Central memory CD8-positive, alpha-beta T cell (primary cell): ENCODE results near the gene MOGAT3.

Source experiments
- ATAC-seq: fragments of 150-1000 bp; cut with Tn5 transposase; replicated peaks from 2 replicates; pipeline ENCODE4 v1.10.0; 2022; ENCODE audit warnings: mild to moderate bottlenecking, moderate FRiP score, moderate number of reproducible peaks; ENCODE audit not compliant: poor library complexity, severe bottlenecking; ENCODE audit errors: extremely low read depth
- DNase-seq, 2 donors: peaks; one replicate each; pipeline ENCODE4 v3.0.0; 2021; ENCODE audit warnings: low spot score in 2 of 2
- H3K27ac Mint-ChIP-seq: one replicate; pipeline ENCODE4 v1.8.0; 2022; ENCODE audit warnings: low read depth, mild to moderate bottlenecking, moderate library complexity, mixed read lengths
- H3K27me3 Mint-ChIP-seq: one replicate; pipeline ENCODE4 v1.8.0; 2022; ENCODE audit warnings: mixed read lengths
- H3K36me3 Mint-ChIP-seq: one replicate; pipeline ENCODE4 v1.8.0; 2022; ENCODE audit warnings: mild to moderate bottlenecking, moderate library complexity, mixed read lengths; ENCODE audit not compliant: insufficient read depth
- H3K4me1 Mint-ChIP-seq: one replicate; pipeline ENCODE4 v1.8.0; 2022; ENCODE audit warnings: mixed read lengths
- H3K4me3 Mint-ChIP-seq: one replicate; pipeline ENCODE4 v1.8.0; 2022; ENCODE audit warnings: mild to moderate bottlenecking, moderate library complexity, mixed read lengths
- H3K9me3 Mint-ChIP-seq: one replicate; pipeline ENCODE4 v1.8.0; 2022; ENCODE audit warnings: mixed read lengths

Gene MOGAT3

GRCh38 chr7:101186194-101186593 is 14.6 kb downstream of the MOGAT3 start:
- DNase-seq (no peak), ATAC-seq (no peak)
- no peak overlapping the region for H3K4me3 Mint-ChIP-seq

GRCh38 chr7:101185258-101185839 is 15.5 kb downstream of the MOGAT3 start:
- Mint-ChIP-seq H3K9me3 (no peaks in the 10 kb centered on the region), H3K27ac (no peak overlapping the region), H3K27me3 (peaks cover 36% of the 10 kb centered on the region), H3K36me3 (peaks cover 3% of the 10 kb centered on the region), H3K4me1 (peaks cover 11% of the 10 kb centered on the region), H3K4me3 (no peak overlapping the region)
- no peak for DNase-seq
- ATAC-seq = no peak

More at GRCh38 chr7:101186194-101186593, 14.6 kb downstream of the MOGAT3 start:
- Mint-ChIP-seq H3K36me3 (peaks cover 3% of the 10 kb centered on the region), H3K9me3 (no peaks in the 10 kb centered on the region), H3K4me1 (peaks cover 7% of the 10 kb centered on the region), H3K27ac (no peak overlapping the region), H3K27me3 (peaks cover 27% of the 10 kb centered on the region)

- no peak within 1 kb of the TSS for H3K27ac Mint-ChIP-seq
- no peak for ATAC-seq
- H3K27me3 Mint-ChIP-seq = peaks cover 82% of the 10 kb centered on the region
- peaks cover 18% of the 10 kb centered on the region for H3K4me1 Mint-ChIP-seq
- no peak for DNase-seq
- H3K4me3 Mint-ChIP-seq = peak within 1 kb of the TSS; percentile 20
- no peaks in the 10 kb centered on the region for H3K9me3 Mint-ChIP-seq
- no peaks in the 10 kb centered on the region for H3K36me3 Mint-ChIP-seq
Measured at GRCh38 chr7:101180130-101180755, 20.6 kb downstream of the MOGAT3 start, which contains the start of gene NAT16. NAT16 (minus strand) TSS chr7:101180293; CDS start chr7:101174807, 5,486 bp downstream.

GRCh38 chr7:101179713-101180112 is 21.1 kb downstream of the MOGAT3 start:
- Mint-ChIP-seq H3K4me3 (no peak overlapping the region), H3K36me3 (no peaks in the 10 kb centered on the region), H3K4me1 (peaks cover 18% of the 10 kb centered on the region), H3K27me3 (peaks cover 82% of the 10 kb centered on the region), H3K27ac (no peak overlapping the region), H3K9me3 (no peaks in the 10 kb centered on the region)
- DNase-seq (no peak), ATAC-seq (no peak)

GRCh38 chr7:101179117-101179516 is 21.7 kb downstream of the MOGAT3 start:
- H3K36me3 Mint-ChIP-seq = peaks cover 2% of the 10 kb centered on the region

GRCh38 chr7:101177644-101178043 is 23.2 kb downstream of the MOGAT3 start:
- Mint-ChIP-seq H3K4me3 (no peak overlapping the region), H3K4me1 (peaks cover 33% of the 10 kb centered on the region), H3K9me3 (no peaks in the 10 kb centered on the region), H3K36me3 (peaks cover 2% of the 10 kb centered on the region), H3K27ac (no peak overlapping the region), H3K27me3 (peaks cover 93% of the 10 kb centered on the region)
- no peak for DNase-seq
- no peak for ATAC-seq

More at GRCh38 chr7:101179117-101179516, 21.7 kb downstream of the MOGAT3 start:
- DNase-seq = no peak
- Mint-ChIP-seq H3K9me3 (no peaks in the 10 kb centered on the region), H3K4me1 (peaks cover 22% of the 10 kb centered on the region), H3K27ac (no peak overlapping the region), H3K27me3 (peaks cover 82% of the 10 kb centered on the region), H3K4me3 (peak overlapping the region; percentile 16)
- no peak for ATAC-seq

GRCh38 chr7:101175664-101176063 is 25.2 kb downstream of the MOGAT3 start:
- Mint-ChIP-seq H3K9me3 (no peaks in the 10 kb centered on the region), H3K36me3 (peaks cover 13% of the 10 kb centered on the region), H3K4me3 (no peak overlapping the region), H3K27me3 (peaks cover 97% of the 10 kb centered on the region), H3K4me1 (peaks cover 42% of the 10 kb centered on the region), H3K27ac (no peak overlapping the region)
- DNase-seq (no peak), ATAC-seq (no peak)

- peaks cover 47% of the 10 kb centered on the region for H3K4me1 Mint-ChIP-seq
- peaks cover 14% of the 10 kb centered on the region for H3K36me3 Mint-ChIP-seq
- H3K4me3 Mint-ChIP-seq = peak overlapping the region; percentile 43
- peaks cover 98% of the 10 kb centered on the region for H3K27me3 Mint-ChIP-seq
- no peak overlapping the region for H3K27ac Mint-ChIP-seq
- ATAC-seq (no peak), DNase-seq (no peak)
- no peaks in the 10 kb centered on the region for H3K9me3 Mint-ChIP-seq
Measured at GRCh38 chr7:101174322-101174854, 26.4 kb downstream of the MOGAT3 start.

GRCh38 chr7:101173752-101174244 is 27.0 kb downstream of the MOGAT3 start:
- ATAC-seq (peak; percentile 52), DNase-seq (peak; percentile 44 to 58)
- Mint-ChIP-seq H3K9me3 (no peaks in the 10 kb centered on the region), H3K27ac (peak overlapping the region; percentile 58), H3K4me1 (peaks cover 45% of the 10 kb centered on the region), H3K36me3 (peaks cover 16% of the 10 kb centered on the region), H3K4me3 (peak overlapping the region; percentile 43), H3K27me3 (peaks cover 98% of the 10 kb centered on the region)

- Mint-ChIP-seq H3K4me3 (peak overlapping the region; percentile 43), H3K9me3 (no peaks in the 10 kb centered on the region), H3K4me1 (peaks cover 52% of the 10 kb centered on the region), H3K27me3 (peaks cover 100% of the 10 kb centered on the region), H3K27ac (no peak overlapping the region), H3K36me3 (peaks cover 18% of the 10 kb centered on the region)
- DNase-seq = no peak
- no peak for ATAC-seq
Measured at GRCh38 chr7:101172854-101173751, 27.7 kb downstream of the MOGAT3 start.

- DNase-seq (no peak), ATAC-seq (no peak)
- Mint-ChIP-seq H3K27me3 (peaks cover 100% of the 10 kb centered on the region), H3K27ac (peak overlapping the region; percentile 73), H3K4me1 (peaks cover 52% of the 10 kb centered on the region), H3K9me3 (no peaks in the 10 kb centered on the region), H3K36me3 (peaks cover 19% of the 10 kb centered on the region), H3K4me3 (peak overlapping the region; percentile 43)
Measured at GRCh38 chr7:101172005-101172853, 28.6 kb downstream of the MOGAT3 start.
